ENCODE measurements around the gene MISP.
A peak's percentile ranks its signal among the peaks of the same experiment; 100 is the strongest.

MISP gene

GRCh38 chr19:810077-810855 is 59.4 kb downstream of the MISP start:
- Histone ChIP-seq H3K27me3 (ENCODE audit: insufficient read depth, low read length, poor library complexity) (no peaks in the 10 kb centered on the region), H3K4me1 (ENCODE audit: insufficient read depth, low read length) (no peaks in the 10 kb centered on the region), H4K20me1 (ENCODE audit: insufficient read depth, low read length) (peaks cover 82% of the 10 kb centered on the region), H3K4me2 (ENCODE audit: insufficient read depth, low read length) (no peak overlapping the region), H3K27ac (ENCODE audit: low read length) (no peak overlapping the region), H3K36me3 (ENCODE audit: insufficient read depth, low read length) (peaks cover 82% of the 10 kb centered on the region), H3K9ac (ENCODE audit: low read depth, low read length) (no peak overlapping the region), H3K79me2 (ENCODE audit: insufficient read depth, low read length) (peaks cover 46% of the 10 kb centered on the region), H3K9me3 (ENCODE audit: insufficient read depth, low read length, severe bottlenecking) (no peaks in the 10 kb centered on the region), H3K4me3 (ENCODE audit: low read depth in 1 of 2, low read length in 2 of 2) (no peak overlapping the region), H2AFZ (ENCODE audit: low read depth, low read length) (no peak overlapping the region)
- DNase-seq (no peak), ATAC-seq (ENCODE audit: insufficient read depth, low read depth) (no peak)
- TF ChIP-seq CTCF (IDR thresholded peaks at IDR 0.05; ENCODE audit: borderline replicate concordance, extremely low read depth, low read length, poor library complexity, severe bottlenecking) (no peak), EZH2 (IDR thresholded peaks at IDR 0.05; ENCODE audit: borderline replicate concordance, low read depth, low read length, severe bottlenecking) (no peak)

GRCh38 chr19:810883-811489 is 60.1 kb downstream of the MISP start:
- no peak for ATAC-seq (ENCODE audit: insufficient read depth, low read depth)
- Histone ChIP-seq H3K79me2 (ENCODE audit: insufficient read depth, low read length) (peaks cover 39% of the 10 kb centered on the region), H3K9ac (ENCODE audit: low read depth, low read length) (no peak overlapping the region), H3K4me2 (ENCODE audit: insufficient read depth, low read length) (no peak overlapping the region), H3K27ac (ENCODE audit: low read length) (no peak overlapping the region), H3K9me3 (ENCODE audit: insufficient read depth, low read length, severe bottlenecking) (no peaks in the 10 kb centered on the region), H3K4me3 (ENCODE audit: low read depth in 1 of 2, low read length in 2 of 2) (no peak overlapping the region), H3K4me1 (ENCODE audit: insufficient read depth, low read length) (no peaks in the 10 kb centered on the region), H3K36me3 (ENCODE audit: insufficient read depth, low read length) (peaks cover 75% of the 10 kb centered on the region), H2AFZ (ENCODE audit: low read depth, low read length) (no peak overlapping the region), H4K20me1 (ENCODE audit: insufficient read depth, low read length) (peaks cover 75% of the 10 kb centered on the region), H3K27me3 (ENCODE audit: insufficient read depth, low read length, poor library complexity) (no peaks in the 10 kb centered on the region)
- TF ChIP-seq EZH2 (IDR thresholded peaks at IDR 0.05; ENCODE audit: borderline replicate concordance, low read depth, low read length, severe bottlenecking) (no peak), CTCF (IDR thresholded peaks at IDR 0.05; ENCODE audit: borderline replicate concordance, extremely low read depth, low read length, poor library complexity, severe bottlenecking) (no peak)
- DNase-seq: peak; percentile 13

- H3K79me2 ChIP-seq (ENCODE audit: insufficient read depth, low read length): peaks cover 33% of the 10 kb centered on the region
- no peak overlapping the region for H3K27ac ChIP-seq (ENCODE audit: low read length)
- no peak overlapping the region for H3K4me3 ChIP-seq (ENCODE audit: low read depth in 1 of 2, low read length in 2 of 2)
- H3K4me2 ChIP-seq (ENCODE audit: insufficient read depth, low read length): no peak overlapping the region
- no peak overlapping the region for H2AFZ ChIP-seq (ENCODE audit: low read depth, low read length)
- H3K4me1 ChIP-seq (ENCODE audit: insufficient read depth, low read length): no peaks in the 10 kb centered on the region
- no peaks in the 10 kb centered on the region for H3K27me3 ChIP-seq (ENCODE audit: insufficient read depth, low read length, poor library complexity)
- H4K20me1 ChIP-seq (ENCODE audit: insufficient read depth, low read length): peaks cover 69% of the 10 kb centered on the region
- ATAC-seq (ENCODE audit: insufficient read depth, low read depth) (no peak), DNase-seq (no peak)
- no peaks in the 10 kb centered on the region for H3K9me3 ChIP-seq (ENCODE audit: insufficient read depth, low read length, severe bottlenecking)
- no peak for TF ChIP-seq CTCF (IDR thresholded peaks at IDR 0.05; ENCODE audit: borderline replicate concordance, extremely low read depth, low read length, poor library complexity, severe bottlenecking)
- TF ChIP-seq EZH2 (IDR thresholded peaks at IDR 0.05; ENCODE audit: borderline replicate concordance, low read depth, low read length, severe bottlenecking): no peak
- peaks cover 69% of the 10 kb centered on the region for H3K36me3 ChIP-seq (ENCODE audit: insufficient read depth, low read length)
- H3K9ac ChIP-seq (ENCODE audit: low read depth, low read length): no peak overlapping the region
Measured at GRCh38 chr19:811506-812048, 60.7 kb downstream of the MISP start.

Measured in DND-41 (cell line).